Stomach smooth muscle (tissue), 2 donors: ENCODE data around the gene ARSB.
"Not testable (repeated sequence)": the region's sequence is repeated elsewhere in the genome, so short reads cannot be mapped to it uniquely, and the experiment has no call there.

Experiments
- H3K27ac ChIP-seq: one replicate; pipeline ENCODE4 v1.7.0; 2013; ENCODE audit warnings: mild to moderate bottlenecking, low read length, inconsistent platforms
- H3K27me3 ChIP-seq, 2 donors: one replicate each; pipeline ENCODE4 v1.7.0; 2013; ENCODE audit warnings: low read length in 2 of 2; ENCODE audit not compliant: insufficient read depth in 2 of 2, control insufficient read depth in 1 of 2
- H3K36me3 ChIP-seq, 2 donors: one replicate each; pipeline ENCODE4 v1.7.0; 2013; ENCODE audit warnings: low read length in 2 of 2; ENCODE audit not compliant: control insufficient read depth in 2 of 2, insufficient read depth in 2 of 2
- H3K4me1 ChIP-seq: one replicate; pipeline ENCODE4 v1.7.0; 2013; ENCODE audit warnings: low read length; ENCODE audit not compliant: control insufficient read depth, insufficient read depth
- H3K4me3 ChIP-seq, 2 donors: one replicate each; pipeline ENCODE4 v1.7.0; 2013; ENCODE audit warnings: low read length in 2 of 2
- H3K9ac ChIP-seq, 2 donors: one replicate each; pipeline ENCODE4 v1.7.0; 2013; ENCODE audit warnings: low read length in 2 of 2, mild to moderate bottlenecking in 1 of 2
- H3K9me3 ChIP-seq, 2 donors: one replicate each; pipeline ENCODE4 v1.7.0; 2013; ENCODE audit warnings: low read length in 2 of 2; ENCODE audit not compliant: control insufficient read depth in 2 of 2
- donor health status: healthy.
- donor health status: Pancreatic carcinoma.

The ARSB gene

GRCh38 chr5:78916044-78916443 lies 69.1 kb downstream of the ARSB start:
- no peaks in the 10 kb centered on the region for H3K27me3 ChIP-seq
- peaks cover 9% of the 10 kb centered on the region for H3K4me1 ChIP-seq
- no peak overlapping the region for H3K27ac ChIP-seq
- no peak overlapping the region for H3K9ac ChIP-seq
- H3K9me3 ChIP-seq: no peaks in the 10 kb centered on the region
- H3K4me3 ChIP-seq: no peak overlapping the region
- H3K36me3 ChIP-seq: no peaks in the 10 kb centered on the region

- H3K36me3 ChIP-seq: no peaks in the 10 kb centered on the region
- no peaks in the 10 kb centered on the region for H3K27me3 ChIP-seq
- H3K9me3 ChIP-seq: no peaks in the 10 kb centered on the region
- H3K4me3 ChIP-seq: no peak overlapping the region
- H3K4me1 ChIP-seq: peaks cover 6% of the 10 kb centered on the region
- no peak overlapping the region for H3K9ac ChIP-seq
- no peak overlapping the region for H3K27ac ChIP-seq
These were observed 69.9 kb downstream of the ARSB start for GRCh38 chr5:78915170-78915569.

- Histone ChIP-seq H3K27me3 (no peaks in the 10 kb centered on the region), H3K36me3 (no peaks in the 10 kb centered on the region), H3K27ac (peak overlapping the region; percentile 46), H3K9ac (no peak overlapping the region), H3K4me3 (no peak overlapping the region), H3K4me1 (peaks cover 18% of the 10 kb centered on the region), H3K9me3 (no peaks in the 10 kb centered on the region)
These were observed 72.3 kb downstream of the ARSB start for GRCh38 chr5:78912811-78913210.

- Histone ChIP-seq H3K36me3 (no peaks in the 10 kb centered on the region), H3K9me3 (no peaks in the 10 kb centered on the region), H3K9ac (peak overlapping the region in 1 of 2 donors; percentile 21), H3K27ac (peak overlapping the region; percentile 46), H3K27me3 (no peaks in the 10 kb centered on the region), H3K4me3 (peak overlapping the region in 1 of 2 donors; percentile 44), H3K4me1 (peaks cover 22% of the 10 kb centered on the region)
These were observed 72.9 kb downstream of the ARSB start for GRCh38 chr5:78912085-78912771.

GRCh38 chr5:78909224-78909983 lies 75.7 kb downstream of the ARSB start:
- Histone ChIP-seq H3K4me1 (peaks cover 28% of the 10 kb centered on the region), H3K27ac (peak overlapping the region; percentile 6)
- H3K9me3 ChIP-seq, H3K9ac ChIP-seq, H3K36me3 ChIP-seq, H3K4me3 ChIP-seq, H3K27me3 ChIP-seq: not testable (repeated sequence)

- H3K9ac ChIP-seq: peak overlapping the region; percentile 3 to 13
- H3K4me3 ChIP-seq: peak overlapping the region; percentile 45 to 59
- no peaks in the 10 kb centered on the region for H3K9me3 ChIP-seq
- H3K36me3 ChIP-seq: no peaks in the 10 kb centered on the region
- H3K27ac ChIP-seq: peak overlapping the region; percentile 77
- H3K27me3 ChIP-seq: no peaks in the 10 kb centered on the region
- H3K4me1 ChIP-seq: peaks cover 28% of the 10 kb centered on the region
These were observed 76.7 kb downstream of the ARSB start for GRCh38 chr5:78908173-78909061.

GRCh38 chr5:78907255-78907891 lies 77.7 kb downstream of the ARSB start:
- Histone ChIP-seq H3K27me3 (no peaks in the 10 kb centered on the region), H3K9ac (peak overlapping the region; percentile 3 to 21), H3K4me1 (peaks cover 26% of the 10 kb centered on the region), H3K36me3 (no peaks in the 10 kb centered on the region), H3K4me3 (peak overlapping the region; percentile 45 to 59), H3K9me3 (no peaks in the 10 kb centered on the region), H3K27ac (peak overlapping the region; percentile 77)

- Histone ChIP-seq H3K9ac (no peak overlapping the region), H3K27me3 (no peaks in the 10 kb centered on the region), H3K4me1 (peaks cover 21% of the 10 kb centered on the region), H3K27ac (no peak overlapping the region), H3K4me3 (no peak overlapping the region), H3K36me3 (no peaks in the 10 kb centered on the region), H3K9me3 (no peaks in the 10 kb centered on the region)
These were observed 79.8 kb downstream of the ARSB start for GRCh38 chr5:78905084-78905938.

GRCh38 chr5:78903861-78904260 lies 81.2 kb downstream of the ARSB start:
- Histone ChIP-seq H3K4me3 (no peak overlapping the region), H3K36me3 (no peaks in the 10 kb centered on the region), H3K9ac (no peak overlapping the region), H3K27me3 (no peaks in the 10 kb centered on the region), H3K4me1 (peaks cover 19% of the 10 kb centered on the region), H3K27ac (no peak overlapping the region), H3K9me3 (peaks cover 0 to 4% of the 10 kb centered on the region in 2 donors)
